ENCODE measurements around the gene ZNF280B. TPM values are rescaled to one million over a fixed set of nuclear protein-coding genes. Genes with fewer than 3 reads are reported as not detected.

ZNF280B gene
- total RNA-seq, 1 experiment from 2014 or later = 8.2 TPM

- H3K9me3 Mint-ChIP-seq = peaks cover 5 to 11% of the 10 kb centered on the region in 2 experiments; a peak in 3 of 5 replicates
- no peaks in the 10 kb centered on the region for H3K4me1 Mint-ChIP-seq
- H3K27me3 ChIP-seq (ENCODE audit: insufficient read depth, low read length) = peaks cover 7% of the 10 kb centered on the region; the same call in 1 of the 2 replicates
- H2AK5ac ChIP-seq (ENCODE audit: insufficient read length, low read length) = no peak overlapping the region
- no peak overlapping the region for H3K9ac ChIP-seq (ENCODE audit: extremely low read depth, insufficient read length, low read length)
- H3K4me1 ChIP-seq (ENCODE audit: insufficient read depth, low read length) = no peaks in the 10 kb centered on the region
- no peak overlapping the region for H3K18ac ChIP-seq (ENCODE audit: insufficient read length, low read depth, low read length)
- no peak overlapping the region for H4K5ac ChIP-seq (ENCODE audit: insufficient read length, low read depth, low read length)
- H3K56ac ChIP-seq (ENCODE audit: insufficient read length, low read depth, low read length) = no peak overlapping the region
- no peak overlapping the region for H3K23ac ChIP-seq (ENCODE audit: insufficient read length, low read depth, low read length)
- no peak overlapping the region for H4K8ac ChIP-seq (replicated peaks; ENCODE audit: insufficient read length, low read depth, low read length)
- no peak overlapping the region for H4K91ac ChIP-seq (ENCODE audit: insufficient read length, low read depth, low read length)
- H3K9me3 ChIP-seq (ENCODE audit: control insufficient read depth, low read depth, low read length) = no peaks in the 10 kb centered on the region
- H3K79me2 ChIP-seq (ENCODE audit: insufficient read depth, low read length) = no peaks in the 10 kb centered on the region
- no peak overlapping the region for H3K27ac ChIP-seq (ENCODE audit: insufficient read length, low read depth, low read length)
- H3K27ac Mint-ChIP-seq = no peak overlapping the region
- no peak overlapping the region for H3K4me3 Mint-ChIP-seq
- H3K79me1 ChIP-seq (ENCODE audit: insufficient read depth, low read depth, low read length, poor library complexity, severe bottlenecking) = no peaks in the 10 kb centered on the region
- H3K4ac ChIP-seq (ENCODE audit: low read depth, low read length) = no peak overlapping the region
- H3K36me3 Mint-ChIP-seq (ENCODE audit: insufficient read depth in 1 of 3, low read depth in 3 of 3) = no peaks in the 10 kb centered on the region
- H4K20me1 ChIP-seq (ENCODE audit: control insufficient read depth, insufficient read depth, insufficient read length) = no peaks in the 10 kb centered on the region
- H2BK120ac ChIP-seq (ENCODE audit: low read depth, low read length, poor library complexity, severe bottlenecking) = no peak overlapping the region
- no peak for TF ChIP-seq CTCF (conservative IDR thresholded peaks at IDR 0.05)
- H3K27me3 Mint-ChIP-seq (ENCODE audit: low read depth) = peaks cover 95% of the 10 kb centered on the region
- no peak overlapping the region for H3K14ac ChIP-seq (ENCODE audit: insufficient read depth, low read length)
- no peak overlapping the region for H2BK20ac ChIP-seq (ENCODE audit: low read depth, low read length, poor library complexity, severe bottlenecking)
- no peak overlapping the region for H2BK12ac ChIP-seq (ENCODE audit: insufficient read length, low read depth, low read length)
- WGBS (ENCODE audit: extremely low coverage, insufficient read length, low lambda C conversion rate) = 100% methylated on average over 1 of the region's 6 CpGs
- no peak for DNase-seq
- H3T11ph ChIP-seq (ENCODE audit: low read length) = no peak overlapping the region
- H2AFZ ChIP-seq (ENCODE audit: low read length) = no peak overlapping the region
- H2BK15ac ChIP-seq (ENCODE audit: low read depth, low read length) = no peak overlapping the region
- no peaks in the 10 kb centered on the region for H3K23me2 ChIP-seq (ENCODE audit: insufficient read length, low read depth, low read length, poor library complexity, severe bottlenecking)
- no peak overlapping the region for H2BK5ac ChIP-seq (ENCODE audit: insufficient read length, low read length)
- no peak overlapping the region for H3K4me2 ChIP-seq (ENCODE audit: insufficient read depth, insufficient read length, low read length)
Observed at GRCh38 chr22:22536515-22536914, 28.0 kb upstream of the ZNF280B start.
